CD4-positive, alpha-beta T cell (primary cell): ENCODE measurements around the gene SLCO4C1. TPM values are rescaled to one million over a fixed set of nuclear protein-coding genes. Genes with fewer than 3 reads are reported as not detected.

Source experiments
- ATAC-seq: fragments of 200-7000 bp; cut with Tn5 transposase; one replicate; pipeline ENCODE4 v1.10.0; 2022; ENCODE audit warnings: mild to moderate bottlenecking; ENCODE audit not compliant: poor library complexity
- CTCF ChIA-PET: fragments of 350-600 bp; sonication (Branson Sonifier 250); formaldehyde crosslinking; loops from one replicate; lab custom pipeline; 2021; ENCODE audit warnings: antibody characterized with exemption, inconsistent platforms; lab: Charles Lee
- POLR2A ChIA-PET: fragments of 350-600 bp; sonication (Branson Sonifier 250); formaldehyde crosslinking; loops from one replicate; lab custom pipeline; 2021; ENCODE audit warnings: antibody characterized with exemption, inconsistent platforms; lab: Charles Lee
- DNase-seq, 14 experiments: peaks; one replicate each; pipeline ENCODE4 v3.0.0-alpha.2; 2013 to 2020; ENCODE audit warnings: mixed read lengths in 2 of 14
- H3K27ac ChIP-seq, 2 donors: one replicate each; pipeline versions ENCODE4 v1.5.1 to v1.7.0; 2013; ENCODE audit warnings: low read length in 2 of 2, low read depth in 1 of 2, mild to moderate bottlenecking in 1 of 2
- H3K27me3 ChIP-seq, 2 experiments: 1 replicate in 1 of 2; 2 replicates in 1 of 2; pipeline versions ENCODE4 v1.6.1 to v1.7.0; 2013; ENCODE audit warnings: low read length in 2 of 2, control low read depth in 1 of 2, mild to moderate bottlenecking in 1 of 2, moderate library complexity in 1 of 2; ENCODE audit not compliant: insufficient read depth in 2 of 2, control insufficient read depth in 1 of 2
- H3K36me3 ChIP-seq: one replicate; pipeline ENCODE4 v1.6.1; 2013; ENCODE audit warnings: low read length, control low read depth; ENCODE audit not compliant: insufficient read depth
- H3K4me1 ChIP-seq: one replicate; pipeline ENCODE4 v1.6.1; 2013; ENCODE audit warnings: low read length, control low read depth; ENCODE audit not compliant: insufficient read depth
- H3K4me3 ChIP-seq: one replicate; pipeline ENCODE4 v1.5.1; 2013; ENCODE audit warnings: mild to moderate bottlenecking, low read length, moderate library complexity
- H3K9me3 ChIP-seq, 2 experiments: 1 replicate in 1 of 2; 2 replicates in 1 of 2; pipeline versions ENCODE4 v1.6.1 to v1.7.0; 2013; ENCODE audit warnings: low read length in 2 of 2, mild to moderate bottlenecking in 2 of 2, control low read depth in 1 of 2, moderate library complexity in 1 of 2; ENCODE audit not compliant: control insufficient read depth in 1 of 2, insufficient read depth in 1 of 2
- H3K27ac Mint-ChIP-seq: one replicate; pipeline ENCODE4 v1.8.0; 2020; ENCODE audit warnings: mixed read lengths
- H3K27me3 Mint-ChIP-seq: one replicate; pipeline ENCODE4 v1.8.0; 2021; ENCODE audit warnings: mixed read lengths
- H3K36me3 Mint-ChIP-seq: one replicate; pipeline ENCODE4 v1.8.0; 2021; ENCODE audit warnings: low read depth, mixed read lengths
- H3K4me1 Mint-ChIP-seq: one replicate; pipeline ENCODE4 v1.8.0; 2021; ENCODE audit warnings: low read depth, mixed read lengths
- H3K4me3 Mint-ChIP-seq: one replicate; pipeline ENCODE4 v1.8.0; 2020; ENCODE audit warnings: mild to moderate bottlenecking, mixed read lengths
- H3K9me3 Mint-ChIP-seq: one replicate; pipeline ENCODE4 v1.8.0; 2020; ENCODE audit warnings: mixed read lengths
- intact Hi-C, 2 experiments: fragments of 100-400 bp; cut with DNase I in 1 of 2; cut with micrococcal nuclease in 1 of 2; formaldehyde crosslinking; loops; one replicate each; pipeline versions ENCODE4 v1.15.1 to v1.9.0; 2023 to 2025; cut with DNase I, micrococcal nuclease
- total RNA-seq, 174 experiments: library from RNA in 2 of 174; stranded (reverse) in 2 of 174; gene quantifications; one replicate each; pipeline ENCODE4 v1.2.3 and lab custom pipeline; 2021 to 2026
- TF ChIP-seq, protein P1 (sequence below): fragments of 200-600 bp; IDR thresholded peaks from one replicate; pipeline ENCODE4 v1.8.0; 2022; ENCODE audit warnings: antibody characterized with exemption, mild to moderate bottlenecking

The SLCO4C1 gene
- total RNA-seq, 2 experiments from 2014 or later, result 0.06 to 0.11 TPM

DNA sequence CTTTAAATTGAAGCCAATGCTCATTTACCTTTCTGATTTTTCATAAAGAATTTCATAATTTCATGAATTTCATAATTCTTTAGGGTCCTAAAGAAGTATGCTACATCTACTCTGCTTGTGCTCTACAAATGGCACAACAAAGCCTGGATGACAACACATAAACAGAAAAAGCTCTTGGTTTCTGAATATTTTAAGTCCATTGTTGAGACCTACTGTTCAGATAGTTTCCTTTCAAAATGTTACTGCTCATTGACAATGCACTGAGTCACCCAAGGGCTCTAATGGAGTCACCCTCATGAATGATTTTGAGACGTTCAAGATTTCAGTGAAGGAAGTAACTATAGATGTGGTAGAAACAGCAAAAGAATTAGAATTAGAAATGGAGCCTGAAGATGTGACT, 74.1 kb downstream of the SLCO4C1 start:
- Histone ChIP-seq H3K36me3 (no peaks in the 10 kb centered on the region), H3K4me1 (no peaks in the 10 kb centered on the region), H3K27me3 (no peaks in the 10 kb centered on the region), H3K4me3 (no peak overlapping the region), H3K9me3 (no peaks in the 10 kb centered on the region), H3K27ac (no peak overlapping the region)
- TF ChIP-seq, protein P1, sequence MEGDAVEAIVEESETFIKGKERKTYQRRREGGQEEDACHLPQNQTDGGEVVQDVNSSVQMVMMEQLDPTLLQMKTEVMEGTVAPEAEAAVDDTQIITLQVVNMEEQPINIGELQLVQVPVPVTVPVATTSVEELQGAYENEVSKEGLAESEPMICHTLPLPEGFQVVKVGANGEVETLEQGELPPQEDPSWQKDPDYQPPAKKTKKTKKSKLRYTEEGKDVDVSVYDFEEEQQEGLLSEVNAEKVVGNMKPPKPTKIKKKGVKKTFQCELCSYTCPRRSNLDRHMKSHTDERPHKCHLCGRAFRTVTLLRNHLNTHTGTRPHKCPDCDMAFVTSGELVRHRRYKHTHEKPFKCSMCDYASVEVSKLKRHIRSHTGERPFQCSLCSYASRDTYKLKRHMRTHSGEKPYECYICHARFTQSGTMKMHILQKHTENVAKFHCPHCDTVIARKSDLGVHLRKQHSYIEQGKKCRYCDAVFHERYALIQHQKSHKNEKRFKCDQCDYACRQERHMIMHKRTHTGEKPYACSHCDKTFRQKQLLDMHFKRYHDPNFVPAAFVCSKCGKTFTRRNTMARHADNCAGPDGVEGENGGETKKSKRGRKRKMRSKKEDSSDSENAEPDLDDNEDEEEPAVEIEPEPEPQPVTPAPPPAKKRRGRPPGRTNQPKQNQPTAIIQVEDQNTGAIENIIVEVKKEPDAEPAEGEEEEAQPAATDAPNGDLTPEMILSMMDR, result no peak
- Mint-ChIP-seq H3K27ac (no peak overlapping the region), H3K9me3 (no peaks in the 10 kb centered on the region), H3K4me3 (no peak overlapping the region), H3K4me1 (no peaks in the 10 kb centered on the region), H3K27me3 (peaks cover 12% of the 10 kb centered on the region), H3K36me3 (no peaks in the 10 kb centered on the region)
- ChIA-PET POLR2A (no interaction called here), CTCF (no interaction called here)
- no peak for DNase-seq
- intact Hi-C loops, result loop anchor here in 1 of 2 experiments (5.0 kb wide), 1 partner anchor 1790 kb away; no protein-coding TSS in a partner anchor
- ATAC-seq, result no peak

DNA sequence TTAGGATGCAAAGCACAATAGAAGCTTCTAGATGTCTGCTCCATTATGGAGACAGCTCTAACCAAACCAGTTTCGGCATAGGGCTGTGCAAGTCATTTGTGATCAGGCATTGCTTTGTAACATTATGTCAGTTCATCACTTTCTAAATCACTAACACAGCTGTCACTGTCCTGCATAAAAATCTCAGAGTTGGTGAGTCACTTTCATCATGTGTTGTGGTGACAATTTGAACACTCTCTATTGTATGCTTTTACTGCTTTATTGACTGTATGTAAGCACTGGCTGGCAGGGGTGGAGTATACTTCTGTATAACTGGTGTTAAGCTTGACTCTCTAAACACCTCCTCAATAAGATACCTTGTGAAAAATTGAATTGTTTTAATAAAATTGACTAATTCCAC, 77.9 kb downstream of the SLCO4C1 start:
- TF ChIP-seq, protein P1, result no peak
- no peaks in the 10 kb centered on the region for H3K4me1 Mint-ChIP-seq
- Histone ChIP-seq H3K27me3 (no peaks in the 10 kb centered on the region), H3K36me3 (no peaks in the 10 kb centered on the region), H3K4me3 (no peak overlapping the region), H3K27ac (no peak overlapping the region), H3K9me3 (no peaks in the 10 kb centered on the region), H3K4me1 (no peaks in the 10 kb centered on the region)
- H3K4me3 Mint-ChIP-seq, result no peak overlapping the region
- intact Hi-C loops, result no loop called here
- no peaks in the 10 kb centered on the region for H3K36me3 Mint-ChIP-seq
- POLR2A ChIA-PET, result no interaction called here
- ATAC-seq, result no peak
- CTCF ChIA-PET, result no interaction called here
- H3K27me3 Mint-ChIP-seq, result peaks cover 12% of the 10 kb centered on the region
- no peaks in the 10 kb centered on the region for H3K9me3 Mint-ChIP-seq
- no peak for DNase-seq
- H3K27ac Mint-ChIP-seq, result no peak overlapping the region

- Histone ChIP-seq H3K4me3 (no peak overlapping the region), H3K9me3 (no peaks in the 10 kb centered on the region), H3K27me3 (no peaks in the 10 kb centered on the region), H3K4me1 (no peaks in the 10 kb centered on the region), H3K27ac (no peak overlapping the region), H3K36me3 (no peaks in the 10 kb centered on the region)
- Mint-ChIP-seq H3K36me3 (no peaks in the 10 kb centered on the region), H3K4me1 (no peaks in the 10 kb centered on the region), H3K9me3 (no peaks in the 10 kb centered on the region), H3K4me3 (no peak overlapping the region), H3K27ac (no peak overlapping the region), H3K27me3 (peaks cover 12% of the 10 kb centered on the region)
- POLR2A ChIA-PET, result no interaction called here
- CTCF ChIA-PET, result no interaction called here
- no peak for DNase-seq
- no peak for ATAC-seq
- intact Hi-C loops, result no loop called here
- TF ChIP-seq, protein P1, result no peak
Measured at GRCh38 chr5:102216678-102217077, 79.4 kb downstream of the SLCO4C1 start.
